Prostate gland (tissue), 2 donors: ENCODE measurements around the gene CAND2. TPM values are rescaled to one million over a fixed set of nuclear protein-coding genes. Genes with fewer than 3 reads are reported as not detected.

Source experiments
- DNase-seq: peaks from one replicate; pipeline ENCODE4 v3.0.0-alpha.2; 2019; ENCODE audit warnings: low spot score
- H3K27ac ChIP-seq, 2 donors: fragments of 200-600 bp; sonication (generic); 2 replicates each; pipeline ENCODE4 v1.5.1; 2017 to 2019
- H3K27me3 ChIP-seq: fragments of 200-600 bp; sonication (generic); replicated peaks from 2 replicates; pipeline ENCODE4 v1.5.1; 2019; ENCODE audit not compliant: insufficient read depth
- H3K36me3 ChIP-seq, 2 donors: fragments of 200-600 bp; sonication (generic); 1 replicate in 1 of 2; 2 replicates in 1 of 2; pipeline versions ENCODE4 v1.5.1 to v1.8.1; 2017 to 2019
- H3K4me1 ChIP-seq: fragments of 200-600 bp; sonication (generic); replicated peaks from 2 replicates; pipeline ENCODE4 v1.5.1; 2019
- H3K4me3 ChIP-seq, 2 donors: fragments of 200-600 bp; sonication (generic); 2 replicates each; pipeline ENCODE4 v1.5.1; 2017 to 2019
- H3K9me3 ChIP-seq: fragments of 200-600 bp; sonication (generic); 2 replicates; pipeline ENCODE4 v1.5.1; 2017
- CTCF ChIP-seq, 4 experiments: fragments of 200-600 bp in 2 of 4; fragments of 450-650 bp in 2 of 4; sonication (generic) in 2 of 4; IDR thresholded peaks; 1 replicate in 3 of 4; 2 replicates in 1 of 4; pipeline ENCODE4 v1.5.1; 2016 to 2019; ENCODE audit warnings: antibody characterized with exemption in 4 of 4, mild to moderate bottlenecking in 2 of 4, moderate library complexity in 2 of 4
- POLR2A ChIP-seq: fragments of 450-650 bp; IDR thresholded peaks from one replicate; pipeline ENCODE4 v1.6.1; 2016; ENCODE audit warnings: antibody characterized with exemption, mild to moderate bottlenecking
- POLR2AphosphoS5 ChIP-seq: sonication (generic); formaldehyde crosslinking; IDR thresholded peaks from one replicate; pipeline ENCODE4 v1.6.1; 2017; ENCODE audit warnings: antibody characterized with exemption
- WGBS: methylation state at CpG from one replicate; pipeline ENCODE4 v1.1.5; 2018; 5-methylcytosine and 5-hydroxymethylcytosine counted together
- intact Hi-C: fragments of 100-400 bp; cut with DNase I; formaldehyde crosslinking; loops from one replicate; pipeline ENCODE4 v1.14.2; 2022
- total RNA-seq, 2 donors: library from RNA; depleted of rRNA; stranded (reverse); fragments of >200 nt; gene quantifications; one replicate each; pipeline ENCODE4 v1.1.0, GENCODE V29; 2016

Gene CAND2
- total RNA-seq, 2 donors from 2014 or later, result 8.4 to 86.3 TPM

GRCh38 chr3:12809435-12809834 lies 13.0 kb downstream of the CAND2 start:
- WGBS, result 90% methylated on average over 5 of the region's 5 CpGs
- Histone ChIP-seq H3K36me3 (no peaks in the 10 kb centered on the region), H3K27me3 (no peaks in the 10 kb centered on the region), H3K27ac (peak overlapping the region; percentile 41 to 66), H3K4me3 (peak overlapping the region; percentile 44 to 51), H3K9me3 (no peaks in the 10 kb centered on the region), H3K4me1 (no peaks in the 10 kb centered on the region)
- no peak for TF ChIP-seq CTCF (IDR thresholded peaks at IDR 0.05)
- TF ChIP-seq POLR2AphosphoS5, result no peak
- TF ChIP-seq POLR2A, result no peak
- intact Hi-C loops, result no loop called here
- DNase-seq, result no peak

GRCh38 chr3:12810013-12810780 lies 13.7 kb downstream of the CAND2 start:
- H3K27me3 ChIP-seq, result no peaks in the 10 kb centered on the region
- H3K36me3 ChIP-seq, result no peaks in the 10 kb centered on the region
- under 1% methylated on average over 41 of the region's 50 CpGs for WGBS
- intact Hi-C loops, result no loop called here
- H3K9me3 ChIP-seq, result no peaks in the 10 kb centered on the region
- no peaks in the 10 kb centered on the region for H3K4me1 ChIP-seq
- peak; percentile 95 for DNase-seq
- TF ChIP-seq POLR2A, result peak; percentile 69
- peak; percentile 86 for TF ChIP-seq POLR2AphosphoS5
- TF ChIP-seq CTCF (IDR thresholded peaks at IDR 0.05), result peak; percentile 13 to 82 (median 62)
- peak overlapping the region; percentile 44 to 51 for H3K4me3 ChIP-seq
- peak overlapping the region; percentile 41 to 66 for H3K27ac ChIP-seq

- Histone ChIP-seq H3K4me1 (no peaks in the 10 kb centered on the region), H3K27ac (peak overlapping the region in 1 of 2 donors; percentile 66), H3K4me3 (no peak overlapping the region), H3K9me3 (no peaks in the 10 kb centered on the region), H3K36me3 (no peaks in the 10 kb centered on the region), H3K27me3 (no peaks in the 10 kb centered on the region)
- 72% methylated on average over 5 of the region's 5 CpGs for WGBS
- no peak for TF ChIP-seq POLR2AphosphoS5
- no peak for TF ChIP-seq POLR2A
- no peak for TF ChIP-seq CTCF (IDR thresholded peaks at IDR 0.05)
- intact Hi-C loops, result no loop called here
- DNase-seq, result no peak
Measured at GRCh38 chr3:12810961-12811360, 14.5 kb downstream of the CAND2 start.

GRCh38 chr3:12812812-12813211 lies 16.3 kb downstream of the CAND2 start:
- Histone ChIP-seq H3K9me3 (no peaks in the 10 kb centered on the region), H3K36me3 (no peaks in the 10 kb centered on the region), H3K4me3 (no peak overlapping the region), H3K27me3 (no peaks in the 10 kb centered on the region), H3K4me1 (no peaks in the 10 kb centered on the region), H3K27ac (no peak overlapping the region)
- 89% methylated on average over 3 of the region's 3 CpGs for WGBS
- DNase-seq, result no peak
- TF ChIP-seq POLR2A, result no peak
- TF ChIP-seq CTCF (IDR thresholded peaks at IDR 0.05), result no peak
- TF ChIP-seq POLR2AphosphoS5, result no peak
- intact Hi-C loops, result no loop called here

DNA sequence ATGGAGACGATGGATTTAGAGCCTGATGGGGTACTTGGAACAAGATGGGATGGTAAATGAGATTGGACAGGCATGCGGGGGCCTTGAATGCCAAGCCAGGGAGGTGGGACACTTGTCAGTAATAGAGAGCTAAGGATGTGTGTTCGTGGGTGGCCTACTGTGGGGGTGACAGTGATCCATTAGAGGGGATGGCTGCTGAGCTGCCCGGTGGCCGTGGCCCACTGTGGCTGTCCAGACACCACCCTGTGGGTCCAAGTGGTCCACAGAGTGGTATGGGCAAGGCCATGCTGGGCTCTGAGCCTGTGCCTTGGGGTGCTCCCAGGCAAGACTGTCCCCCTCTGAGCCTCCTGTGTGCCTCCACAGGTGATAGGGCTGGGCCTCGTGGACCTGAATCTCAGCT lies 17.5 kb downstream of the CAND2 start:
- H3K4me3 ChIP-seq, result no peak overlapping the region
- no peaks in the 10 kb centered on the region for H3K4me1 ChIP-seq
- H3K9me3 ChIP-seq, result no peaks in the 10 kb centered on the region
- intact Hi-C loops, result no loop called here
- no peak for DNase-seq
- H3K27me3 ChIP-seq, result no peaks in the 10 kb centered on the region
- no peaks in the 10 kb centered on the region for H3K36me3 ChIP-seq
- no peak overlapping the region for H3K27ac ChIP-seq
- WGBS, result 94% methylated on average over 6 of the region's 6 CpGs
- TF ChIP-seq POLR2AphosphoS5, result no peak
- no peak for TF ChIP-seq POLR2A
- no peak for TF ChIP-seq CTCF (IDR thresholded peaks at IDR 0.05)
